ENCODE measurements around the gene POLL.

DNA sequence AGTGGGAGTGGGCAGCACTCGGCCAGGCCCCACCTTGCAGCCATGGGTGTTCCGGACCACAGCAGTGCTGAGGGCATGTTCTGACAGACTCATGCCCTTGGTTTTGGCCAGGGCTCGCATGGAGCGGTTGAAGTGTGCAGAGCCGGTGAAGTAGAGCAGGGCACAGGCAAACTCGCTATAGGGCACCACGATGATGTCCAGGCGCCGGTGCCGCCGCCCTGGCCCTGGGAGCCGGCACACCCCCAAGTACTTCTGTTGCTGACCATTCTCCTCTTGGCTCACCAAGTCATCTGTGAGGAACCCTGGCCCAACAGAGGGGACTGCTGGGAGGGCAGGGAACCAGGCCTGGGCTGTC is 8.6 kb downstream of the POLL start:
- TF ChIP-seq, protein P1, sequence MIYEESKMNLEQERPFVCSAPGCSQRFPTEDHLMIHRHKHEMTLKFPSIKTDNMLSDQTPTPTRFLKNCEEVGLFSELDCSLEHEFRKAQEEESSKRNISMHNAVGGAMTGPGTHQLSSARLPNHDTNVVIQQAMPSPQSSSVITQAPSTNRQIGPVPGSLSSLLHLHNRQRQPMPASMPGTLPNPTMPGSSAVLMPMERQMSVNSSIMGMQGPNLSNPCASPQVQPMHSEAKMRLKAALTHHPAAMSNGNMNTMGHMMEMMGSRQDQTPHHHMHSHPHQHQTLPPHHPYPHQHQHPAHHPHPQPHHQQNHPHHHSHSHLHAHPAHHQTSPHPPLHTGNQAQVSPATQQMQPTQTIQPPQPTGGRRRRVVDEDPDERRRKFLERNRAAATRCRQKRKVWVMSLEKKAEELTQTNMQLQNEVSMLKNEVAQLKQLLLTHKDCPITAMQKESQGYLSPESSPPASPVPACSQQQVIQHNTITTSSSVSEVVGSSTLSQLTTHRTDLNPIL (CRISPR knock-in tag; IDR thresholded peaks at IDR 0.05; ENCODE audit: low read depth) = no peak
- TF ChIP-seq ISL1 (CRISPR knock-in tag; IDR thresholded peaks at IDR 0.05) (no peak), ZFP30 (CRISPR knock-in tag; IDR thresholded peaks at IDR 0.05) (no peak), ZFP3 (CRISPR knock-in tag; IDR thresholded peaks at IDR 0.05) (no peak), ZNF8 (CRISPR knock-in tag; IDR thresholded peaks at IDR 0.05) (no peak), TOX (CRISPR knock-in tag; IDR thresholded peaks at IDR 0.05; ENCODE audit: borderline replicate concordance) (no peak), PATZ1 (CRISPR knock-in tag; IDR thresholded peaks at IDR 0.05; ENCODE audit: borderline replicate concordance) (no peak), ARNTL (CRISPR knock-in tag; IDR thresholded peaks at IDR 0.05; ENCODE audit: borderline replicate concordance, low read depth) (no peak), GLIS3 (CRISPR knock-in tag; IDR thresholded peaks at IDR 0.05) (no peak), ESRRG (CRISPR knock-in tag; IDR thresholded peaks at IDR 0.05) (no peak), OSR1 (CRISPR knock-in tag; IDR thresholded peaks at IDR 0.05) (no peak)
- TF ChIP-seq, protein P2, sequence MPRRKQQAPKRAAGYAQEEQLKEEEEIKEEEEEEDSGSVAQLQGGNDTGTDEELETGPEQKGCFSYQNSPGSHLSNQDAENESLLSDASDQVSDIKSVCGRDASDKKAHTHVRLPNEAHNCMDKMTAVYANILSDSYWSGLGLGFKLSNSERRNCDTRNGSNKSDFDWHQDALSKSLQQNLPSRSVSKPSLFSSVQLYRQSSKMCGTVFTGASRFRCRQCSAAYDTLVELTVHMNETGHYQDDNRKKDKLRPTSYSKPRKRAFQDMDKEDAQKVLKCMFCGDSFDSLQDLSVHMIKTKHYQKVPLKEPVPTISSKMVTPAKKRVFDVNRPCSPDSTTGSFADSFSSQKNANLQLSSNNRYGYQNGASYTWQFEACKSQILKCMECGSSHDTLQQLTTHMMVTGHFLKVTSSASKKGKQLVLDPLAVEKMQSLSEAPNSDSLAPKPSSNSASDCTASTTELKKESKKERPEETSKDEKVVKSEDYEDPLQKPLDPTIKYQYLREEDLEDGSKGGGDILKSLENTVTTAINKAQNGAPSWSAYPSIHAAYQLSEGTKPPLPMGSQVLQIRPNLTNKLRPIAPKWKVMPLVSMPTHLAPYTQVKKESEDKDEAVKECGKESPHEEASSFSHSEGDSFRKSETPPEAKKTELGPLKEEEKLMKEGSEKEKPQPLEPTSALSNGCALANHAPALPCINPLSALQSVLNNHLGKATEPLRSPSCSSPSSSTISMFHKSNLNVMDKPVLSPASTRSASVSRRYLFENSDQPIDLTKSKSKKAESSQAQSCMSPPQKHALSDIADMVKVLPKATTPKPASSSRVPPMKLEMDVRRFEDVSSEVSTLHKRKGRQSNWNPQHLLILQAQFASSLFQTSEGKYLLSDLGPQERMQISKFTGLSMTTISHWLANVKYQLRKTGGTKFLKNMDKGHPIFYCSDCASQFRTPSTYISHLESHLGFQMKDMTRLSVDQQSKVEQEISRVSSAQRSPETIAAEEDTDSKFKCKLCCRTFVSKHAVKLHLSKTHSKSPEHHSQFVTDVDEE (CRISPR knock-in tag; IDR thresholded peaks at IDR 0.05) = no peak

Data from SK-N-SH treated with all-trans-retinoic acid at 6 μM for 48 hours (cell line).